Thyroid gland (tissue), 4 donors: ENCODE results near the gene CLEC4G.

Source experiments
- CTCF ChIP-seq, 6 experiments: fragments of 200-600 bp in 3 of 6; fragments of 450-650 bp in 3 of 6; sonication (generic) in 3 of 6; IDR thresholded peaks; one replicate each; pipeline ENCODE4 v1.5.1; 2016 to 2019; ENCODE audit warnings: antibody characterized with exemption in 6 of 6, mild to moderate bottlenecking in 2 of 6, inconsistent platforms in 1 of 6, moderate library complexity in 1 of 6
- POLR2A ChIP-seq, 2 donors: fragments of 450-650 bp; IDR thresholded peaks; one replicate each; pipeline ENCODE4 v1.6.1; 2017; ENCODE audit warnings: antibody characterized with exemption in 2 of 2, mild to moderate bottlenecking in 2 of 2, moderate library complexity in 1 of 2

GRCh38 chr19:7706955-7707456 is 24.9 kb downstream of the CLEC4G start:
- no peak for TF ChIP-seq CTCF (IDR thresholded peaks at IDR 0.05)
- no peak for TF ChIP-seq POLR2A (IDR thresholded peaks at IDR 0.05)
